Activated naive CD4-positive, alpha-beta T cell treated with Interleukin-2 at 50 U/mL for 16 hours (primary cell): ENCODE data around the gene AADACL4.
"Not testable (repeated sequence)": the region's sequence is repeated elsewhere in the genome, so short reads cannot be mapped to it uniquely, and the experiment has no call there.

Experiments
- DNase-seq: peaks from one replicate; pipeline ENCODE4 v3.0.0-alpha.2; 2020

The AADACL4 gene

DNA sequence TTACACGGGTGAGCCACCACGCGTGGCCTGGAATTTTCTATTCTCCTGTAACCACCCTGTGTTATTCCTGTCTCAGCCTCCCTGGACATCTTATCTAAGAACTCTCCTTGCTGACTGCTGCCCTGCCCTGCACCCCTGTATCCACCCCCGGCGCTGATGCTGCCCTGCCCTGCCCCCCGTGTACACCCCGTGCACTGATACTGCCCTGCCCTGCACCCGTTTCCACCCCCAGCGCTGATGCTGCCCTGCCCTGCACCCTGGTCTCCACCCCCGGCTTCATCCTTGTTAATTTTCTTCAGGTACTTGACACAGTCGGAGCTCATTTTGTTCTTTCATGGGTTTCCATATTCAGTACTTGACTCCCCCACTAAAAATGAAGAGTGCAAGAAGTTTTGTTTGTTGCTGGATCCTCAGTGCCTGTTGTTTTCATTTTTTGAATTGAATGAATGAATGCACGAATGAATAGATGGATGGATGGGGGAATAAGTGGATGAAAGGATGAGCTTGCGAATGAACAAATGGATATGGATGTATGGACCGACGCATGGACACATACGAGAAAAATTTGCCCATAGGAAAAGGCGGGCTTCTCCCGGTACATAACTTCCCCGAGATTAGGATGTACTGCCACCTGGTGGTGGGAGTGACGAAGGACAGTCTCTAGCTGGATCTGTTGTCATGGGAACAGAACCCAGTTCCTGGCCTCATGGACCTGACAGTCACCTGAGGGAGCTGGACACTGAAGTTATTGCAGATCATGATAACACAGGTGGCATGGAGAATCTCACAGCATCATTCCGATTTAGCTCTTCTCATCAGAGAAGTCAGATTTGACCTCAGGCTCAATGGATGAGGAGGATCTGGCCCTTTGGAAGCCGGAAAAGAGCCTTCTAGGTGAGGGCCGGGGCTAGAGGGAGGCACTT lies 14.9 kb downstream of the AADACL4 start:
- peak; percentile 70 for DNase-seq

DNA sequence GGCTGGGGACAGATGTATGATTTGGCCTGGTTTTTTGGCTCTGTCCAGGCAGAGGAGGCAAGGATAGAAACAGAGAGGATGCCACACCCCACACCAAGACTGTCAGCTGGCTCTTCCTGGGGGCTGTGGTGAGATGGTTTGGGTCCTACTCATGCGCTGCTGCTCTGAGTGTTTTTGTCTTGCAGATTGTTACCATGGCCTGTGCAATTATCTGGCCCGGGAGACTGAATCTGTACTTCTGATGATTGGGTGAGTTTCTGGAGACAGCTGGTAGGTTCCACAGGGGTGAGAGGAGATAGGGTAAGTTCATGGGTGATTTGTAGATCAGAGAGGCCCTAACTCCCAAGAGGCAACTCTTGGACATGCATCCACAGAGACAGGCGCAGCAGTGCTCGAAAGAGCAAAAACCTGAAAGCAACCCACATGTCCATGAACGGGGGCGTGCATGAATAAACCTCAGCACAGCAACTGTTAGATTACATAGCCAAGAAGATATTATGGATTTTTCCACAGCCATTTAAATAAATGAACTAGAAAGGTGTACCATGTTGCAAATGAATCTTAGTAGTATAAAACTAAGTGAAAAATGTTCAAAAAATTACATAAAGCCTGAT lies 17.8 kb downstream of the AADACL4 start:
- no peak for DNase-seq

DNA sequence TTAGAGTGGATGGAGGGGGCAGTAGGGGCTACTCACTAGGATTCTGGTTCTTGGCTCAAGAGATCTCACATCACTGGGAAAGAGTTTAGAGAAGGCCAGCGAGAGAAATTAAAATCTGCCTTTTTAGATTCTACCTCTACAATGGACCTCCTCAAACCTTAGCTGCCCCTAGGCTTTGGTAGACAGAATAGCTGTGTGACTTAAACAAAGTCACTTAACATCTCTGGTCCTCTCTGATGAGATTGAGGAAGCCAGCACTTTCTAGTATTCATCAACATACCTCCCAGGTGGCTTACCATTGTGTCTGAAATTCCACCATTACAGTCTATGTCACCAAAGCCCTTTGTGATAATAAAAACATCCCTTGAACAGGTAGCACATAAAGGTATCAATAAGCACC lies 18.7 kb downstream of the AADACL4 start:
- no peak for DNase-seq

DNA sequence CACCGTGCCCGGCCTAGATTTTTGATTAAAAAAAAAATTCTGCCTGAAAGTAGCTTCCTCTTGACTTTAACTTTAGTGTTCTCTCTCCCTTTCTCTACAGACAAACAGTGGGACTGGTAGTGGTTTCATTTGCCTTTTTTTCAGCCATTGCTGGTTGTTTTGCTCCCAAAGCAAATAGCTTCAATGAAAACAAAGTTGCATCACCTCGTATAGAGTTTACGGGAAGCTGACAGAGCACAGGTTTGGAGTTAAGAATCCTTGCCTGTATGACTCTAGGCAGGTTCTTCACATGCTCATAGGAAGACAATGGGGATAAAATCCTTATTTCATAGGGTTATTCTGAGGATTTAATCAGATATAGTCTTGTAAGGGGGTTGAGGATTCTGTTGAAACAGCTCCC lies 21.6 kb downstream of the AADACL4 start:
- no peak for DNase-seq

DNA sequence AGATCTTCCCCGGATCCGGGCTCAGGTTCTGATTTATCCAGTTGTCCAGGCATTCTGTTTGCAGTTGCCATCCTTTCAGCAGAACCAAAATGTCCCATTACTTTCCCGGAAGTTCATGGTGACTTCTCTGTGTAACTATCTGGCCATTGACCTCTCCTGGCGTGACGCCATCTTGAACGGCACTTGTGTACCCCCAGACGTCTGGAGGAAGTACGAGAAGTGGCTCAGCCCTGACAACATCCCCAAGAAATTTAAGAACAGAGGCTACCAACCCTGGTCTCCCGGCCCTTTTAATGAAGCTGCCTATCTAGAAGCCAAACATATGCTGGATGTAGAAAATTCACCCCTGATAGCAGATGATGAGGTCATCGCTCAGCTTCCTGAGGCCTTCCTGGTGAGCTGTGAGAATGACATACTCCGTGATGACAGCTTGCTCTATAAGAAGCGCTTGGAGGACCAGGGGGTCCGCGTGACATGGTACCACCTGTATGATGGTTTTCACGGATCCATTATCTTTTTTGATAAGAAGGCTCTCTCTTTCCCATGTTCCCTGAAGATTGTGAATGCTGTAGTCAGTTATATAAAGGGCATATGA lies 22.4 kb downstream of the AADACL4 start:
- DNase-seq = no peak

DNA sequence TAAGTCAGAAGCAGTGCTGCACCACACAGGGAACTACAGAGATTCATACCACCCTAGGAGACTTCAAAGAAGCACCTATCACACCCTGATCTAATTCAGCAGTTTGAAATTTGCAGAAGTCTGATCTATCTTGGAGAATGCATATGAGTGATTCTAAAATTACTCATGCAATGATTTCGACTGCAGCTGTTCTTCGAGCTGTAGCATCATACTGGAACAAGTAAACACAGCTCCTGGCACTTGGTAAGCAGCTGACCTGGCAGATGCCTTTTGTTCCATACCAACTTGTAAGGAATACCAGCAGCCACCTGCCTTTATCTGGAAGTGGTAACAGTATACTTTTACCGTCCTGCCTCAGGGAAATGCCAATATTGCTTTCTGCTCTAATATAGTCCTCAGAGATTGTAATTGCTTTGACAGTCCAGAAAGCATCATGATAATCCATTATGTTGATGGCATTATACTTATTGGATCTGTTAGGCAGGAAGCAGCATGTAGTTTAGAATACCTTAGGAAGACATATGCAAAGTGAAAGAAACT lies 25.7 kb downstream of the AADACL4 start:
- no peak for DNase-seq

DNA sequence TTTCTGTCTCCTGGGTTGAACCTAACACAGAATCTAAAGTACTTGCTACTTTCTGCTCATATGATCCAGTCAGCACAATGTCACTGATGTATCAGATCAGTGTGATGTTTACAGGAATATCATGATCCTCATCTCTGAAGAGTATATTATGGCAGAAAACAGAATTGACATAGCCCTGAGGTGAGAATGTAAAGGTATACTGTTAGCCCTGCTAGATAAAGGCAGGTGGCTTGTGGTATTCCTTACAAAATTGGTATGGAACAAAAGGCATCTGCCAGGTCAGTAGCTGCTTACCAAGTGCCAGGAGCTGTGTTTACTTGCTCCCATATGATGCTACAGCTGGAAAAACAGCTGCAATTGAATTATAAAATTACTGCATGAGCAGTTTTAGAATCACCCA lies 30.5 kb downstream of the AADACL4 start:
- no peak for DNase-seq

DNA sequence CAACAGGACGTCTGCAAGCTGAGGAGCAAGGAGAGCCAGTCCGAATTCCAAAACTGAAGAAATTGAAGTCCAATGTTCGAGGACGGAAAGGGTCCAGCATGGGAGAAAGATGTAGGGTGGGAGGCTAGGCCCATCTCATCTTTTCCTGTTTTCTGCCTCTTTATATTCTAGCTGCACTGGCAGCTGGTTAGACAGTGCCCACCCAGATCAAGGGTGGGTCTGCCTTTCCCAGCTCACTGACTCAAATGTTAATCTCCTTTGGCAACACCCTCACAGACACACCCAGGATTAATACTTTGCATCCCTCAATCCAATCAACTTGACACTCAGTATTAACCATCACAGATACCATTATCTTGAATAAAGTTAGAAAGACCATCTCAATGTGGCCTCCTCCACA lies 32.2 kb downstream of the AADACL4 start:
- DNase-seq = not testable (repeated sequence)

DNA sequence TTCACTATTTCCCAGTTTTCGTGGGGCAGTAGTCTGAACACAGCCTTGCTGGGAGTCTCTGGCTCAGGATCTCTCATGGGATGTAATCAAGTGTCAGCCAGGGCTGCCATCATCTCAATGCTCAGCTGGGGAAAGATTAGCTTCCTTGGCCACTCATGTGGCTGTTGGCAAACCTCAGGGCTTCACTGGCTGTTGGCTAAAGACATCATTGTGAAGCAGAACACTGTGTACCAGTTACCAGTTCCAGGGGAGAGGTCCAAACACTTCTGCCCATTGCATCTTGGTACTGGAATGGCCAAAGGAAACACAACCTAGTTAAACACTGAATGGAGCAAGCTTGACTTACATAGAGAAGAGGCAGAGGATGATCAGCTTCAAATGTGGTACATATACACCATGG lies 33.7 kb downstream of the AADACL4 start:
- DNase-seq = no peak

DNA sequence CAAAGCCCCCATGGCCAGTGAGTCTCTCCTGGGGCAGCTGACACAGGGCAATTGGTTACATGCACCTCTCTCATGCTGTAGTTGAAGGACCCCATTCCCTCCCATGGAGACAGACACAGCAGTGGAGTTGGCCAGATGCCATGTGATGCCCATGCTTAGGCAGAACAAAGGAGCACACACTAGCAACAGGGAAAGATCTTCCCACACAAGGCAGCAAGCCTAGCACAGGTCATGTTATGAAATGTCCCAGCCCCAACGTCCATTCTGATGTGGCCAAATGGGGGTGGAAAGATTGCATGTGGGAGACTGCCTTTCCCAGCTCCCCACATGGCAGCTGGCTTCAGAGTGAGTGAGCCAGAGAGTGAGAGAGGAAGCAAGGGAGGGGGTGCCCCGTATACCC lies 34.5 kb downstream of the AADACL4 start:
- no peak for DNase-seq

DNA sequence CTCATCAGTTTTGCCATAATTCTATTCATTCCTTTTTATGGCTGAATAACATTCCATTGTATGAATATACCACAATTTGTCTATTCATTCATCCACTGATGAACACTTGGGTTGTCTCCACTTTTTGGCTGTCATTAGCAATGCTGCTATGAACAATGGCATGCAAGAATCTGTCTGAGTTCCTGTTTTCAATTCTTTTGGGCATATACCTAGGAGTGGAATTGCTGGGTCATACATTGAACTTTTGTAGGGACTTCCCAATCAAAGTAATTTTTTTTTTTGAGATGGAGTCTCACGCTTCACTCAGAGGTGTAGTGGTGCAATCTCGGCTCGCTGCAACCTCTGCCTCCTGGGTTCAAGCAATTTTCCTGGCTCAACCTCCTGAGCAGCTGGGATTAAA lies 34.9 kb downstream of the AADACL4 start:
- no peak for DNase-seq

DNA sequence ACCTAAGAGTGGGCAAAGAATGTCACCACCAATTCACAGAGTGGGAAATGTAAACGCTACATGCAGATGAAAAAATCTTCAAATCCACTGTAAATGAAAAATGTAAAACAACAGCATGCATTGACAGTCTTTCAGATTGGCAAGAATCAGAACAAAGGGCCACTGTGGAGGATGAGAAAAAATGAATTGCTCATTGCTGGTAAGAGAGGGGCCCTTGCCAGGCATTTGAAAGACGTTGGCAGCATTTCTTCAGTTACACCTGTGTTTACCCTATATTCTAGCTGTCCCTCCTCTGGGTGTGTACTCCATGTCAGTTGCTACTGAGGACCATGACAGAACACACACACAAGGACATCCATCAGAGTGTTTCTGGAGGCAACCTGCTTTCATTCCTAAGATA lies 46.3 kb downstream of the AADACL4 start:
- no peak for DNase-seq

DNA sequence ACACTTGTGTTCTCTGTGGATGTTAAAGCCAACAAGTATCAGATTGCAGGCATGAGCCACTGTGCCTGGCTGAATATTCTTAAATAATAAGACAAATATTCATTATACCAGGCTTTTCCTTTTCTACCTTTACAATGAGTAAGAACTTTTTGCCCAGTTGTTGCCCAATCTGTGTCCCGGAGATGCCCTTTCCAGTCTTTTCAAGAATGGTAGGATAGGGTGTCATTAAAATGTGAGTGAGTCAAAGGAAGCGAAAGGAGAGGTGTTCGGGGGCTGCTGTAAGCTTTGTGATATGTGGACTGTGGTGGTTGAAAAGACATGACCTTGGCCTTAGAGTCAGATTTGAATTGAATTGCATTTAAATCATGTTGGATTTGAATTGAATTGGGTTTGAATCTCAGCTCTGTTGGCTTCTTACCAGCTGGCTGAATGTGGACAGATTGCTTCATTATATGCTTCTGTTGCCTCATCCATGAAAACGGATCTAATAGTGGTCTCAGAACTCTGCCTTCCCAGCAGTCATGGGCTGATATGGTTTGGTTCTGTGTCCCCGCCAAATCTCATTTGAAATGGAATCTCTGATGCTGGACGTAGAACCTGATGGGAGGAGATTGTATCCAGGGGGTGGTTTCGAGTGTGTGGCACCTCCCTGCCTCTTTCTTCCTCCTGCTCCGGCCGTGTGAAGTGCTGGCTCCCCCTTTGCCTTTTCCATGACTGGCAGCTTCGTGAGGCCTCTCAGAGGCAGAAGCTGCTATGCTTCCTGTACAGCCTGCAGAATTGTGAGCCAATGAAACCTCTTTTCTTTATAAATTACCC lies 49.3 kb downstream of the AADACL4 start:
- no peak for DNase-seq

DNA sequence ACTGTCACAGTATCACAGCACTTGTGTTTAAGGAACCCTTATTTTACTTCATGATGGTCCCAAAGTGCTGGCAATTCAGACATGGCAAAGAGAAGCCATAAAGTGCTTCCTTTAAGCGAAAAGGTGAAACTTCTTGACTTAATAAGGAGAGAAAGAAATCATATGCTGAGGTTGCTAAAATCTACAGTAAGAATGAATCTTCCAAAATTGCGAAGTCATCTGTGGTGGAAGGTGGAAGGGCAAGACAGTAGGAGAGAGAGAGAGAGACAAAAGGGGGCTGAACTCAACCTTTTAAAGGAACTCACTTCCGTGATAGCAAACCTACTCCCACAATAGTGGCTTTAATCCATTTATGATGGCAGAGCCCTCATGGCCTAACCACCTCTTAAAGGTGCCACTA lies 52.8 kb downstream of the AADACL4 start:
- no peak for DNase-seq

DNA sequence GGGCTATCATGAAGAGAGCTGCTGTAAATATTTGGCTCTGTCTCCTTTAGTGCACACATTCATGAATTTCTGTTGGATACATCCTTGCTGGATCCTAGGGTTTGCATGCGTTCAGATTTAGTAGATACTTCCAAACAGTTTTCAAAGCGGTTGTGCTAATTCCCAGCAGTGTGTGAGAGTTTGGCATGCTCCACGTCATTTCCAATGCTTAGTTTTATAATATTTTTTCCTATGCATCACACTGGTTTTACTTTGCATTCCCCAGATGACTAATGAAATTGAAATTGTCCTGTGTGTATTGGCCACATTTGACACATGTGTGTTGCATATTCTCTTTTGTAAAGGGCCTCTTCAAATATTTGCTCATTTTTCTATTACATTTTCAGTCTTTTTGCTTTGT lies 53.5 kb downstream of the AADACL4 start:
- DNase-seq = no peak

DNA sequence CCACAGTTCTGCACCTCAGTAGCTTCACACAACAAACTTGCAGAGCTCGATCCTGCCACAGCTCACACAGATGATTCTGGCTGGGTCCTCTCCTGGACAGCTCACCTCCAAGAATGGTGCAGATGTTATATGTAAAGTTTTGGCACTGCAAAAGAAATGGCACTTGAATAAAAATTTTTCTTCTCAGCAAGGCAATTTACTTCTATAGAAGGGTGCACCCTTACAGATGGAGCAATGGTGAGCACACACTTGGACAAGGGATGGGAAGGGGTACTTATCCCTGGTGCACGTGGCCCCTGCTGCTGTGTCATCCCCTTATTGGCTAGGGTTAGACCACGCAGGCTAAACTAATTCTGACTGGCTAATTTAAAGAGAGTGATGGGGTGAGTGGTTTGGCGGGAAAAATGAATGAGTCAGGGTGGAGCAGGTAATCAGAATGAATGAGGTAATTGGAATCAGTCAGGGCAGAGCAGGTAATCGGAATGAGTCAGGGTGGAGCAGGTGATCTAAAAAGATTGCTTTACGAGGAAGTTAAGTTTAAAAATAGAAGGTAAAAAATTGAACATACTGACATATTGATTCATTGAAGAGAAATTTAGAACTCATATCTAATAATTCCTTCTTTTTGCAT lies 60.1 kb downstream of the AADACL4 start:
- DNase-seq = no peak

DNA sequence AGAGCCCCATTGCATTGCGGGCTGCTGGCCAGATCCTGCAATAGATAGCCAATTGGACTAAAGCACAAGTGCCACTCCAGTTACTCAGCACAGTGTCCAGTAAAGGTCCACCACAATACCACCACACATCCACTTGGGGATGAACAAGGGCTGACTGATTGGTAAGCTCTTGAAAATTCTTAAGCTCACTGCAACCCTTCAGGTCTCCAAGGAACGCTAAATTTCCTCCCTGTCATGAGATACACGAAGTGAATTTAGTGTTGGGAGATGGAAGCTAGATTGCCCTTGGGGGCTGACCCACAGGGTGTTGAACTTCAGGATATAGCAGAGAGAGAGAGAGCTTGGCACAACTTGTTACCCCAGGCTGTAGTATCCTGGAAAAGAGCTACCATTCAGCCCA lies 62.2 kb downstream of the AADACL4 start:
- no peak for DNase-seq

DNA sequence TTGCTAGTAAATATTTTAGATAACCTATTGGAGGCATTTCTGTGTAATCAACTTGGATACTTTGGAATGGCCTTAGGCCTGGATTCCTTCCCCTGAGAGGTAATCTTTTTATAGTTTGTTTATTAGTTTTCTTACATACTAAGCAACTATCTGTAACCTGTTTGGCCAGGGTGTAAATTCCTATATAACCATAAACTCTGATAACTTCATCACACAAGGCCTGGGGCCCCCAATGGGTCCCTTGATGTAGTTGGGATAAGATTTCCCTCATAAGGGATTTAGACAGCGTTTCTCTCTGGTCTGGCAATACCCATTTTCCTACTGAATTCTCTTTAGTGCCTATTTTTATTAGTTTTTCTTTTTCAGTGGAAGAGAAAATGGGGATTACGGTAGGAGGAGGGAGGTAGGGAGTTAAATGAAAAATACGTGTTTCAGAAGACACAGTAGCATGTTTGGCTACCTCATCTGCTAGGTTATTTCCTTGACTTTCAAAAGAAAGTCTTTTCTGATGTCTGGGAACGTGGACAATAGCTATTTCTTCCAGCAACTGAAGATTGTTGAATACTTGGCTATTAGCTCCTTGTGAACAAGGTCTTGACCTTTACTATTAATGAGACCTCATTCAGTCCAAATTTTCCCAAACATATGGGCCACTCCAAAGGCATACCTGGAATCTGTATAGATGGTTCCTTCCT lies 64.7 kb downstream of the AADACL4 start:
- DNase-seq = no peak

DNA sequence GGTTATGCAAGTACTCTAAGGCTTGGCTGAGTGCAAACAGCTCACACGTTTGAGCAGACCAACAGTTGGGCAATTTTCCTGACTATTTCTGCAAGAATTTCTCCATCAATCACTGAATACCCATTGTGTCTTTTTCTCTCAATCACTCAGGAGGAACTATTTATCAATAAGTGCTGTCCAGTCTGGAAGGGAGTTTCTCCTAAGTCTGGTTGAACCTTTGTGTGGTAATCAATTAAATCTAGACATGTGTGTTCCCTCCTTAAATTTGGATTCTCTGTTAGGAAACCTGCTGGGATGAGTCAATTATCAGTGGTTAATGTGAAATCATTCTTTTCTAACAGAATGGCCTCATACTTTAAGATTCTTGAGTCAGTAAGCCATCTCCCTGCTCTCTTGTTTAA lies 65.2 kb downstream of the AADACL4 start:
- no peak for DNase-seq

DNA sequence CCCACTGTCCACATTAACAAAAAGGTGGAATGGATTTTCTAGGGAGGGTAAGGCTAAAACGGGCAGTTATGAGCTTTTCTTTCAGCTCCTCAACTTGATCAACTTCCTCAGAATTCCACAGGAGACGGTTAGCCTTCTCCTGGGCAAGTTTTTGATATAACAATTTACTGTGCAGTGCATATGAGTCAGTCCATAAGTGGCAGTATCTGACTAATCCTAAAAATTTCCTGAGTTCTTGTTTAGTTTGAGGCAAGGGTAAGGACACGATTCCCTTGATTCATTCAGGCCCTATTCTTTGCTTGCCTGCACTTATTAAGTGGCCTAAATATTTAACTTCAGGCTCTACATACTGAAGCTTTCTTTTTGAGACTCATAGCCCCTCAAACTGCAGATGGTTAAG lies 65.8 kb downstream of the AADACL4 start:
- no peak for DNase-seq

DNA sequence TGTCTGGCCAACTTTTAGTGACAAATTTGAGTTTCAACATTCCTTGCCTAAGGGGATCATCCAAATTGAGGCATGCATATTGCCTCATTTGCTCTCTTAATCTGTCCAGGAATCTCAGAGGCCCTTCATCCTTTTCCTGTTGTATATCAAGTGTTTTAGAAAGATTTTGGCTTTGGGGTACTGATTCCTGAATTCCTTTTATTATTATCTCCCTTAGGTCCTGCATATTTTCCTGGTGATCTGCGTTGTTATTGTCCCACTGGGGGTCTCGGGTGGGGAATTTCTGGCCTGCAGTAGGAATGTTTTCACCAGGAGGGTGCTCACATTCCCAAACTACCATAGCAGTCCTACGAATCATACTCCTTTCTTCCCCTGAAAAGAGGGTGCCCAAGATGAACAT lies 67.7 kb downstream of the AADACL4 start:
- no peak for DNase-seq

DNA sequence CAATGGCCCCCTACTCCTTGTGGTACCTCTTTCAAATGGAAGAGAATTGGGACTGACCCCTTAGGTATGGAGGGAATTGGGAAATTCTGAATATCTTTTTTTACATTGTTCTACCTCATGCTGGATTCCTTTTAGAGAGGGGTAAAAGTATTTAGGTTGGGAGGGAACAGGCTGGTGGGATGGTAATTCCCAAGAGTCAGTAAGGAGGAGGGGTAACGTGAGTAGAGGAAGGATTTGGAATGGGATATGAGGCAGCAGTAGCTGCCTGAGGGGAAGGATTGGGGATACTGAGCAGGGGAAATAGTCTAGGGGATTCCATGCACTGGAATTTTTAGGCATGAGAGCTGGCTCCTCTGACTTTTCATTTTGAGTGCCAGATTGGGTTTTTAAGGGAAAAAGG lies 68.2 kb downstream of the AADACL4 start:
- DNase-seq = no peak
